Gastrocnemius medialis (tissue), 4 donors: Measurements from ENCODE around the gene AP3B1. TPM values are rescaled to one million over a fixed set of nuclear protein-coding genes. Genes with fewer than 3 reads are reported as not detected.

Source experiments
- ATAC-seq, 2 donors: fragments of 150-250 bp; one replicate each; pipeline ENCODE4 v1.9.1; 2016
- DNase-seq, 2 donors: peaks; one replicate each; pipeline ENCODE4 v3.0.0-alpha.2; 2019
- H3K27ac ChIP-seq, 4 donors: fragments of 200-600 bp; sonication (generic); 1 replicate in 1 of 4; 2 replicates in 3 of 4; pipeline ENCODE4 v1.5.1; 2016 to 2018; ENCODE audit warnings: mild to moderate bottlenecking in 2 of 4, moderate library complexity in 1 of 4
- H3K27me3 ChIP-seq, 3 donors: fragments of 200-600 bp; sonication (generic) in 2 of 3; 1 replicate in 1 of 3; 2 replicates in 2 of 3; pipeline versions ENCODE4 v1.5.1 to v1.6.0; 2016 to 2019; ENCODE audit warnings: mild to moderate bottlenecking in 1 of 3, moderate library complexity in 1 of 3
- H3K36me3 ChIP-seq, 2 donors: fragments of 200-600 bp; sonication (generic) in 1 of 2; one replicate each; pipeline ENCODE4 v1.5.1; 2017 to 2018
- H3K4me1 ChIP-seq, 2 donors: fragments of 200-600 bp; sonication (generic) in 1 of 2; one replicate each; pipeline ENCODE4 v1.5.1; 2016 to 2017; ENCODE audit warnings: mild to moderate bottlenecking in 2 of 2
- H3K4me3 ChIP-seq, 4 donors: fragments of 200-600 bp; sonication (generic) in 3 of 4; 1 replicate in 1 of 4; 2 replicates in 3 of 4; pipeline ENCODE4 v1.5.1; 2016 to 2019; ENCODE audit warnings: mild to moderate bottlenecking in 2 of 4
- H3K9me3 ChIP-seq, 3 donors: fragments of 200-600 bp; sonication (generic) in 2 of 3; 1 replicate in 1 of 3; 2 replicates in 2 of 3; pipeline ENCODE4 v1.5.1; 2016 to 2019
- CTCF ChIP-seq, 5 experiments: fragments of 450-650 bp in 3 of 5; fragments of 200-600 bp in 2 of 5; sonication (generic) in 2 of 5; IDR thresholded peaks in 4 of 5; conservative IDR thresholded peaks in 1 of 5; 1 replicate in 4 of 5; 2 replicates in 1 of 5; pipeline ENCODE4 v1.5.1; 2016 to 2019; ENCODE audit warnings: antibody characterized with exemption in 5 of 5, mild to moderate bottlenecking in 3 of 5, moderate library complexity in 3 of 5
- POLR2A ChIP-seq, 2 donors: fragments of 450-650 bp; IDR thresholded peaks; one replicate each; pipeline ENCODE4 v1.6.1; 2017; ENCODE audit warnings: antibody characterized with exemption in 2 of 2, mild to moderate bottlenecking in 2 of 2, moderate library complexity in 2 of 2
- in situ Hi-C, 4 donors: fragments of 200-750 bp; cut with MboI; loops; one replicate each; pipeline versions ENCODE4 v1.15.0 to v1.8.0; 2017; ENCODE audit warnings: low sequenced_read_pairs in 4 of 4
- intact Hi-C: fragments of 100-400 bp; cut with DNase I; formaldehyde crosslinking; loops from one replicate; pipeline ENCODE4 v1.15.1; 2023; ENCODE audit warnings: low total_unique reads
- total RNA-seq, 4 donors: library from RNA; depleted of rRNA; stranded (reverse); fragments of >200 nt; gene quantifications; one replicate each; pipeline versions ENCODE4 v1.1.0 to v1.2.3, GENCODE V29; 2016

AP3B1 gene
- total RNA-seq, 4 donors from 2014 or later, result 17.9 to 26.0 (median 22.6) TPM

- ATAC-seq (no peak), DNase-seq (no peak)
- Histone ChIP-seq H3K4me3 (no peak overlapping the region), H3K9me3 (no peaks in the 10 kb centered on the region), H3K4me1 (no peaks in the 10 kb centered on the region), H3K36me3 (no peaks in the 10 kb centered on the region), H3K27ac (no peak overlapping the region), H3K27me3 (no peaks in the 10 kb centered on the region)
- in situ Hi-C loops (no loop called here), intact Hi-C loops (no loop called here)
- TF ChIP-seq POLR2A (IDR thresholded peaks at IDR 0.05), result no peak
- no peak for TF ChIP-seq CTCF (IDR thresholded peaks at IDR 0.05 in 4 of 5, conservative IDR thresholded peaks at IDR 0.05 in 1 of 5)
Measured at GRCh38 chr5:78234804-78235203, 59.7 kb downstream of the AP3B1 start.

GRCh38 chr5:78232163-78232562 is 62.3 kb downstream of the AP3B1 start:
- TF ChIP-seq CTCF (IDR thresholded peaks at IDR 0.05 in 4 of 5, conservative IDR thresholded peaks at IDR 0.05 in 1 of 5), result no peak
- TF ChIP-seq POLR2A (IDR thresholded peaks at IDR 0.05), result no peak

GRCh38 chr5:78224358-78224757 is 70.1 kb downstream of the AP3B1 start:
- no peak for TF ChIP-seq POLR2A (IDR thresholded peaks at IDR 0.05)
- no peak for TF ChIP-seq CTCF (IDR thresholded peaks at IDR 0.05 in 4 of 5, conservative IDR thresholded peaks at IDR 0.05 in 1 of 5)
- intact Hi-C loops, result no loop called here
- ATAC-seq, result no peak

More at GRCh38 chr5:78232163-78232562, 62.3 kb downstream of the AP3B1 start:
- H3K27me3 ChIP-seq, result no peaks in the 10 kb centered on the region
- ATAC-seq (no peak), DNase-seq (no peak)
- peaks cover 0 to 6% of the 10 kb centered on the region in 2 donors for H3K4me1 ChIP-seq
- in situ Hi-C loops, result no loop called here
- H3K36me3 ChIP-seq, result no peaks in the 10 kb centered on the region
- intact Hi-C loops, result no loop called here
- no peak overlapping the region for H3K27ac ChIP-seq
- no peak overlapping the region for H3K4me3 ChIP-seq
- H3K9me3 ChIP-seq, result no peaks in the 10 kb centered on the region

GRCh38 chr5:78221964-78222451 is 72.5 kb downstream of the AP3B1 start:
- in situ Hi-C loops, result no loop called here
- Histone ChIP-seq H3K27ac (no peak overlapping the region), H3K4me3 (no peak overlapping the region), H3K36me3 (peaks cover 3 to 34% of the 10 kb centered on the region in 2 donors), H3K4me1 (no peaks in the 10 kb centered on the region), H3K27me3 (no peaks in the 10 kb centered on the region), H3K9me3 (no peaks in the 10 kb centered on the region)
- intact Hi-C loops, result no loop called here
- no peak for TF ChIP-seq CTCF (IDR thresholded peaks at IDR 0.05 in 4 of 5, conservative IDR thresholded peaks at IDR 0.05 in 1 of 5)
- no peak for TF ChIP-seq POLR2A (IDR thresholded peaks at IDR 0.05)
- DNase-seq (no peak), ATAC-seq (no peak)

More at GRCh38 chr5:78224358-78224757, 70.1 kb downstream of the AP3B1 start:
- peaks cover 3 to 34% of the 10 kb centered on the region in 2 donors for H3K36me3 ChIP-seq
- H3K4me1 ChIP-seq, result peaks cover 0 to 3% of the 10 kb centered on the region in 2 donors
- no peak overlapping the region for H3K4me3 ChIP-seq
- in situ Hi-C loops, result no loop called here
- no peaks in the 10 kb centered on the region for H3K27me3 ChIP-seq
- H3K9me3 ChIP-seq, result no peaks in the 10 kb centered on the region
- no peak for DNase-seq
- H3K27ac ChIP-seq, result no peak overlapping the region

- Histone ChIP-seq H3K4me3 (no peak overlapping the region), H3K4me1 (no peaks in the 10 kb centered on the region), H3K9me3 (no peaks in the 10 kb centered on the region), H3K27ac (no peak overlapping the region), H3K36me3 (peaks cover 3 to 34% of the 10 kb centered on the region in 2 donors), H3K27me3 (no peaks in the 10 kb centered on the region)
- ATAC-seq (no peak), DNase-seq (no peak)
- intact Hi-C loops (no loop called here), in situ Hi-C loops (no loop called here)
- no peak for TF ChIP-seq CTCF (IDR thresholded peaks at IDR 0.05 in 4 of 5, conservative IDR thresholded peaks at IDR 0.05 in 1 of 5)
- no peak for TF ChIP-seq POLR2A (IDR thresholded peaks at IDR 0.05)
Measured at GRCh38 chr5:78221467-78221866, 73.0 kb downstream of the AP3B1 start.
